ENCODE data around the gene SSR4. TPM values are rescaled to one million over a fixed set of nuclear protein-coding genes. Genes with fewer than 3 reads are reported as not detected.

The SSR4 gene
- polyA plus RNA-seq, 1 donor (not counting 4 experiments of a cell fraction or from before 2014, with no cell fraction given): 187 TPM

DNA sequence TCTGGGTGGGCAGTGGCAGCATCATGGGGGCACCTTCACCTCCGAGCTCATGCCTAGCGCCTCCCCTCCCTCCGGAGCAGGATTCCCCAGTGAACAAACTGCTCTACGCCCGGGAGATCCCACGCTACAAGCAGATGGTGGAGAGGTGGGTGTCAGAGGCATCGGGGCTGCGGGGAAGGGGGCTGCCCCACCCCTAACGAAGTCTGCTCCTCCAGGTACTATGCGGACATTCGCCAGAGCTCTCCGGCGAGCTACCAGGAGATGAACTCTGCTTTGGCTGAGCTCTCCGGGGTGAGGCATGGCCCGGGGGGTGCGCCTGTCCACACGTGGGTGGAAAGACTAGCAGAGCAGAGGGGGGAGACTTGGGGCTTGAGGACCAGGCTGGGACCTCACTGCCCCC lies 16.3 kb upstream of the SSR4 start:
- peaks cover 0 to 4% of the 10 kb centered on the region in 2 experiments for H3K36me3 ChIP-seq (ENCODE audit: control insufficient read depth in 2 of 2, extremely low read depth in 1 of 2, insufficient read depth in 2 of 2, low read length in 2 of 2)
- DNase-seq (ENCODE audit: low read depth, low spot score): no peak
- TF ChIP-seq EZH2 (IDR thresholded peaks at IDR 0.05; ENCODE audit: low read length): no peak
- TF ChIP-seq, protein P1, sequence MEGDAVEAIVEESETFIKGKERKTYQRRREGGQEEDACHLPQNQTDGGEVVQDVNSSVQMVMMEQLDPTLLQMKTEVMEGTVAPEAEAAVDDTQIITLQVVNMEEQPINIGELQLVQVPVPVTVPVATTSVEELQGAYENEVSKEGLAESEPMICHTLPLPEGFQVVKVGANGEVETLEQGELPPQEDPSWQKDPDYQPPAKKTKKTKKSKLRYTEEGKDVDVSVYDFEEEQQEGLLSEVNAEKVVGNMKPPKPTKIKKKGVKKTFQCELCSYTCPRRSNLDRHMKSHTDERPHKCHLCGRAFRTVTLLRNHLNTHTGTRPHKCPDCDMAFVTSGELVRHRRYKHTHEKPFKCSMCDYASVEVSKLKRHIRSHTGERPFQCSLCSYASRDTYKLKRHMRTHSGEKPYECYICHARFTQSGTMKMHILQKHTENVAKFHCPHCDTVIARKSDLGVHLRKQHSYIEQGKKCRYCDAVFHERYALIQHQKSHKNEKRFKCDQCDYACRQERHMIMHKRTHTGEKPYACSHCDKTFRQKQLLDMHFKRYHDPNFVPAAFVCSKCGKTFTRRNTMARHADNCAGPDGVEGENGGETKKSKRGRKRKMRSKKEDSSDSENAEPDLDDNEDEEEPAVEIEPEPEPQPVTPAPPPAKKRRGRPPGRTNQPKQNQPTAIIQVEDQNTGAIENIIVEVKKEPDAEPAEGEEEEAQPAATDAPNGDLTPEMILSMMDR (optimal IDR thresholded peaks at IDR 0.05 in 1 of 3, IDR thresholded peaks at IDR 0.05 in 1 of 3, conservative IDR thresholded peaks at IDR 0.05 in 1 of 3; ENCODE audit: extremely low read depth in 1 of 3, insufficient read depth in 2 of 3, low read length in 3 of 3): no peak
- no peaks in the 10 kb centered on the region for H4K20me1 ChIP-seq (ENCODE audit: control insufficient read depth, extremely low read depth, insufficient read depth, low read length)
- H3K79me2 ChIP-seq (ENCODE audit: control insufficient read depth, insufficient read depth, low read length): no peaks in the 10 kb centered on the region
- no peak overlapping the region for H3K27ac ChIP-seq (ENCODE audit: control insufficient read depth, insufficient read depth, low read length)
- no peaks in the 10 kb centered on the region for H3K9me1 ChIP-seq (ENCODE audit: control insufficient read depth, extremely low read depth, insufficient read depth, low read length)
- no peak for FAIRE-seq
- H3K9me3 ChIP-seq (ENCODE audit: control insufficient read depth, low read depth, low read length): no peaks in the 10 kb centered on the region
- no peak overlapping the region for H3K9ac ChIP-seq (ENCODE audit: control insufficient read depth, extremely low read depth, insufficient read depth, low read length)
- no peak overlapping the region for H3K4me3 ChIP-seq (ENCODE audit: control insufficient read depth in 2 of 3, extremely low read depth in 1 of 3, insufficient read depth in 2 of 3, low read depth in 1 of 3, low read length in 3 of 3)
- dilution Hi-C loops (cut with MboI; ENCODE audit: extremely low pct_ligation_motif_present, low sequenced_read_pairs): no loop called here
- H2AFZ ChIP-seq (ENCODE audit: control insufficient read depth, low read length): no peak overlapping the region
- H3K4me1 ChIP-seq (ENCODE audit: control insufficient read depth, extremely low read depth, insufficient read depth, low read length): peaks cover 7% of the 10 kb centered on the region
- H3K27me3 ChIP-seq (ENCODE audit: control insufficient read depth, extremely low read depth, insufficient read depth, low read length): no peaks in the 10 kb centered on the region
- no peak overlapping the region for H3K4me2 ChIP-seq (ENCODE audit: control insufficient read depth, extremely low read depth, insufficient read depth, low read depth, low read length)

DNA sequence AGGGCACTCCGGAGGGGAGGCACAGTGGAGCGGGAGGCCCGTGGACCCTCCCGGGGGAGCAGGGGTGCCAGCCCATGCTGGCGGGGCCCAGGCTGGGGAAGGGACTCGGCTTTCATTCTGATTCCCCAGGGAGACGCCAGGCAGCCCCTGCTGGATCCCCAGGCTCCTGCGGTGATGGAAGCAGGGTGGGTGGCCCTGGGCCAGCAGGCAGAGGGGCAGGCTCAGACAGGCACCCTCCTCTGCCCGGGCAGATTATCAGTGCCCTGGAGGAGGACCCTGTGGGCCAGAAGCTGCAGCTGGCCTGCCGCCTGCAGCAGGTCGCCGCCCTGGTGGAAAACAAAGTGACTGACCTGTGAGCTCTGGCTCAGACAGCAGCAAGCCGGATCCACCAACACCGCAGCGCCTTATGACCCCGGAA lies 15.8 kb upstream of the SSR4 start:
- no peak overlapping the region for H3K27ac ChIP-seq (ENCODE audit: control insufficient read depth, insufficient read depth, low read length)
- no peak overlapping the region for H3K4me3 ChIP-seq (ENCODE audit: control insufficient read depth in 2 of 3, extremely low read depth in 1 of 3, insufficient read depth in 2 of 3, low read depth in 1 of 3, low read length in 3 of 3)
- H3K4me2 ChIP-seq (ENCODE audit: control insufficient read depth, extremely low read depth, insufficient read depth, low read depth, low read length): no peak overlapping the region
- peaks cover 0 to 4% of the 10 kb centered on the region in 2 experiments for H3K36me3 ChIP-seq (ENCODE audit: control insufficient read depth in 2 of 2, extremely low read depth in 1 of 2, insufficient read depth in 2 of 2, low read length in 2 of 2)
- peaks cover 7% of the 10 kb centered on the region for H3K4me1 ChIP-seq (ENCODE audit: control insufficient read depth, extremely low read depth, insufficient read depth, low read length)
- no peak overlapping the region for H3K9ac ChIP-seq (ENCODE audit: control insufficient read depth, extremely low read depth, insufficient read depth, low read length)
- TF ChIP-seq, protein P1 (optimal IDR thresholded peaks at IDR 0.05 in 1 of 3, IDR thresholded peaks at IDR 0.05 in 1 of 3, conservative IDR thresholded peaks at IDR 0.05 in 1 of 3; ENCODE audit: extremely low read depth in 1 of 3, insufficient read depth in 2 of 3, low read length in 3 of 3): peak in 2 of 3 experiments; percentile 15 to 21
- TF ChIP-seq EZH2 (IDR thresholded peaks at IDR 0.05; ENCODE audit: low read length): no peak
- H3K9me1 ChIP-seq (ENCODE audit: control insufficient read depth, extremely low read depth, insufficient read depth, low read length): no peaks in the 10 kb centered on the region
- no peaks in the 10 kb centered on the region for H4K20me1 ChIP-seq (ENCODE audit: control insufficient read depth, extremely low read depth, insufficient read depth, low read length)
- no peaks in the 10 kb centered on the region for H3K27me3 ChIP-seq (ENCODE audit: control insufficient read depth, extremely low read depth, insufficient read depth, low read length)
- DNase-seq (ENCODE audit: low read depth, low spot score): peak; percentile 26
- dilution Hi-C loops (cut with MboI; ENCODE audit: extremely low pct_ligation_motif_present, low sequenced_read_pairs): no loop called here
- H3K9me3 ChIP-seq (ENCODE audit: control insufficient read depth, low read depth, low read length): no peaks in the 10 kb centered on the region
- H3K79me2 ChIP-seq (ENCODE audit: control insufficient read depth, insufficient read depth, low read length): no peaks in the 10 kb centered on the region
- no peak overlapping the region for H2AFZ ChIP-seq (ENCODE audit: control insufficient read depth, low read length)
- FAIRE-seq: no peak
